Thymus (tissue), 11 donors: ENCODE data around the gene CNKSR1. TPM values are rescaled to one million over a fixed set of nuclear protein-coding genes. Genes with fewer than 3 reads are reported as not detected.

Source experiments
- DNase-seq, 9 donors: peaks; one replicate each; pipeline ENCODE4 v3.0.0-alpha.2; 2013; ENCODE audit warnings: low spot score in 9 of 9, low read depth in 6 of 9, missing footprints in 1 of 9
- H3K27ac ChIP-seq, 2 donors: one replicate each; pipeline ENCODE4 v1.5.1; 2013; ENCODE audit warnings: control low read depth in 1 of 2, low read depth in 1 of 2, low read length in 1 of 2, mild to moderate bottlenecking in 1 of 2, moderate library complexity in 1 of 2
- H3K27me3 ChIP-seq, 2 donors: one replicate each; pipeline ENCODE4 v1.5.1; 2013; ENCODE audit warnings: low read length in 1 of 2; ENCODE audit not compliant: control insufficient read depth in 2 of 2, insufficient read depth in 1 of 2
- H3K36me3 ChIP-seq, 2 donors: one replicate each; pipeline ENCODE4 v1.5.1; 2013; ENCODE audit warnings: low read length in 1 of 2, mild to moderate bottlenecking in 1 of 2, moderate library complexity in 1 of 2; ENCODE audit not compliant: control insufficient read depth in 2 of 2, insufficient read depth in 2 of 2
- H3K4me1 ChIP-seq, 2 donors: one replicate each; pipeline ENCODE4 v1.5.1; 2013; ENCODE audit warnings: low read length in 2 of 2; ENCODE audit not compliant: control insufficient read depth in 2 of 2, insufficient read depth in 2 of 2
- H3K4me3 ChIP-seq, 2 donors: one replicate each; pipeline ENCODE4 v1.5.1; 2013; ENCODE audit warnings: low read length in 2 of 2, control low read depth in 1 of 2, mild to moderate bottlenecking in 1 of 2
- H3K9me3 ChIP-seq, 2 donors: one replicate each; pipeline ENCODE4 v1.5.1; 2013; ENCODE audit warnings: low read length in 1 of 2, mild to moderate bottlenecking in 1 of 2; ENCODE audit not compliant: control insufficient read depth in 2 of 2, insufficient read depth in 1 of 2
- WGBS: extraction: QIAGEN DNeasy Blood & Tissue Kit; methylation state at CpG from one replicate; pipeline ENCODE4 v1.1.7; 2013; 5-methylcytosine and 5-hydroxymethylcytosine counted together
- polyA plus RNA-seq: library from polyadenylated mRNA; stranded (reverse); fragments of 200-250 nt; gene quantifications from one replicate; pipeline ENCODE4 v1.2.3, GENCODE V29; 2013
- total RNA-seq: library from RNA; stranded (reverse); fragments of 120-200 nt; gene quantifications from one replicate; pipeline ENCODE4 v1.2.4, GENCODE V29; 2013
- donor health status: healthy.

CNKSR1 gene
- total and polyA plus RNA-seq, 2 donors, result 1.1 to 9.5 TPM

- 92% methylated on average over 5 of the region's 5 CpGs for WGBS
- Histone ChIP-seq H3K4me1 (no peaks in the 10 kb centered on the region), H3K36me3 (no peaks in the 10 kb centered on the region), H3K4me3 (no peak overlapping the region), H3K27me3 (no peaks in the 10 kb centered on the region), H3K9me3 (no peaks in the 10 kb centered on the region), H3K27ac (no peak overlapping the region)
- DNase-seq, result no peak
These were observed 33.0 kb downstream of the CNKSR1 start for GRCh38 chr1:26210147-26210870.

DNA sequence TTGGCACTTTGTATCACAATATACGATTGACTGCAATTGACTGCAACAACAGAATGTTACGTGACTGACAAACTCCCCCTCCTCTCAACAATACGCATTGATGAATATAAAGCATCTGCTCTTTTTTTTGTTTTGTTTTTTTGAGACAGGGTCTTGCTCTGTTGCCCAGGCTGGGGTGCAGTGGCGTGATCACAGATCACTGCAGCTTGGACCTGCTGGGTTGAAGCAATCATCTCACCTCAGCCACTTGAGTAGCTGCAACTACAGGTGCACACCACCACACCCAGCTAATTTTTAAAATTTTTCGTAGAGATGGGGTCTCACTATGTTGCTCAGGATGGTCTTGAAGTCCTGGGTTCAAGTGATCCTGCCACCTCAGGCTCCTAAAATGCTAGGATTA, 35.4 kb downstream of the CNKSR1 start:
- DNase-seq, result no peak
- Histone ChIP-seq H3K36me3 (no peaks in the 10 kb centered on the region), H3K27ac (no peak overlapping the region), H3K27me3 (peaks cover 0 to 3% of the 10 kb centered on the region in 2 donors), H3K4me1 (no peaks in the 10 kb centered on the region), H3K9me3 (no peaks in the 10 kb centered on the region), H3K4me3 (no peak overlapping the region)
- WGBS, result 97% methylated on average over 5 of the region's 5 CpGs

- H3K27me3 ChIP-seq, result peaks cover 0 to 3% of the 10 kb centered on the region in 2 donors
- H3K36me3 ChIP-seq, result no peaks in the 10 kb centered on the region
- H3K27ac ChIP-seq, result no peak overlapping the region
- no peak for DNase-seq
- H3K4me3 ChIP-seq, result no peak overlapping the region
- H3K9me3 ChIP-seq, result no peaks in the 10 kb centered on the region
- WGBS, result 97% methylated on average over 6 of the region's 6 CpGs
- no peaks in the 10 kb centered on the region for H3K4me1 ChIP-seq
These were observed 36.1 kb downstream of the CNKSR1 start for GRCh38 chr1:26213335-26213905.

- Histone ChIP-seq H3K36me3 (no peaks in the 10 kb centered on the region), H3K9me3 (no peaks in the 10 kb centered on the region), H3K27ac (no peak overlapping the region), H3K4me3 (no peak overlapping the region), H3K4me1 (no peaks in the 10 kb centered on the region), H3K27me3 (peaks cover 0 to 6% of the 10 kb centered on the region in 2 donors)
- 55% methylated on average over 3 of the region's 3 CpGs for WGBS
- no peak for DNase-seq
These were observed 38.0 kb downstream of the CNKSR1 start for GRCh38 chr1:26215246-26215645.

DNA sequence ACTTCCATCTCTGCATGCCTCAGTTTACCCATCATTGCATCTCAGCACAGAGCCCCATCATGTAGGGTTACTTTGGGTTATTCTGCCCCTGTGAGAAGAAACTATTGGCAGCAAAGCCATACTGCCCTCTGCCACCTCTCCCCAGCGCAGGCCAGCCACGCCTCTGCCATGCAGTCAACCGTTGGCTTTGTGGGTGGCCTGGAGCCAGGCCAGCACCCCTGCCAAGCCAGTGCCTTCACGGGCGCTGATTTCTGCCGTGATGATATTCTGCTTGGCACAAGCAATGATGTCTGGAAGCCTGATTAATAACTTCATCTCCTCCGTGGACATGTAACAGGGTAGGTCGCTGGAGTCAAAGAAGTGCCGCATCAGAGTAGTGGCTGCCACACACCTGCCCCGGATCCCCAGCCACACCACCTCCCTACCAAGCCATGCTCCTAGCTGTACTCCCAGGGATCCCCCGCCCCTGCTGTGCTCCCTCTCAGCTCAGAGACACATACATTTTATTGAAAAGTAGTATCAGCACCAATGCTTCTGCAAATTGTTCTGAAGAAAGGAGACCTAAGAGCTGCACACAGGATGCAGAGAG, 41.7 kb downstream of the CNKSR1 start:
- Histone ChIP-seq H3K36me3 (no peaks in the 10 kb centered on the region), H3K9me3 (no peaks in the 10 kb centered on the region), H3K27me3 (peaks cover 0 to 29% of the 10 kb centered on the region in 2 donors), H3K4me3 (no peak overlapping the region), H3K27ac (no peak overlapping the region), H3K4me1 (no peaks in the 10 kb centered on the region)
- 91% methylated on average over 11 of the region's 11 CpGs for WGBS
- no peak for DNase-seq

GRCh38 chr1:26220199-26220912, 43.1 kb downstream of the CNKSR1 start:
- 80% methylated on average over 27 of the region's 27 CpGs for WGBS
- H3K9me3 ChIP-seq, result no peaks in the 10 kb centered on the region
- no peak overlapping the region for H3K4me3 ChIP-seq
- no peak overlapping the region for H3K27ac ChIP-seq
- peaks cover 2 to 3% of the 10 kb centered on the region in 2 donors for H3K4me1 ChIP-seq
- peaks cover 10 to 42% of the 10 kb centered on the region in 2 donors for H3K27me3 ChIP-seq
- no peaks in the 10 kb centered on the region for H3K36me3 ChIP-seq
- no peak for DNase-seq

- Histone ChIP-seq H3K9me3 (no peaks in the 10 kb centered on the region), H3K4me3 (no peak overlapping the region), H3K4me1 (peaks cover 4 to 8% of the 10 kb centered on the region in 2 donors), H3K27me3 (peaks cover 14 to 50% of the 10 kb centered on the region in 2 donors), H3K36me3 (no peaks in the 10 kb centered on the region), H3K27ac (no peak overlapping the region)
- DNase-seq, result no peak
- 95% methylated on average over 2 of the region's 2 CpGs for WGBS
These were observed 43.8 kb downstream of the CNKSR1 start for GRCh38 chr1:26221094-26221493.

DNA sequence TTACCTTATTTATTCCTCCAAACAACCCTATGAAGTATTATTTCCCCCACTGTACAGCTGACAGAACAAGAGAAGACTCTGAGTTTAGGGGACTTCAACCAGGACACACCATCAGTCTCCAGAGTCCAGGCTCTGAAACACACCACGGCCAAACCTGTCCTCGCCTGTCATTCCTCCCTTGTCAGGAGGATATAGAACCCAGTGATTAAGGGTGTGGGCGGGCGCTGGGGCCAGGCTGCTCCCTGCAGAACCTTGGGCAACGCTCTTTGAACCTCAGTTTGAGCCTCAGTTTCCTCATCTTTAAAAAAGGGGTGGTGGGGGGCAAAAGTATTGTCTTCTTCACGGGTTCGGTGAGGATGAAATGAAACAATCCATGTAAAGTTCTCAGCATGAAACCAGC, 47.3 kb downstream of the CNKSR1 start:
- H3K4me1 ChIP-seq, result peaks cover 4 to 8% of the 10 kb centered on the region in 2 donors
- H3K4me3 ChIP-seq, result no peak overlapping the region
- WGBS, result 88% methylated on average over 7 of the region's 7 CpGs
- peaks cover 17 to 60% of the 10 kb centered on the region in 2 donors for H3K27me3 ChIP-seq
- H3K27ac ChIP-seq, result no peak overlapping the region
- H3K9me3 ChIP-seq, result no peaks in the 10 kb centered on the region
- no peak for DNase-seq
- H3K36me3 ChIP-seq, result no peaks in the 10 kb centered on the region
